Skin of body (tissue), 2 donors: ENCODE results near the gene IL17B. TPM values are rescaled to one million over a fixed set of nuclear protein-coding genes. Genes with fewer than 3 reads are reported as not detected.
A peak's percentile ranks its signal among the peaks of the same experiment; 100 is the strongest.

Source experiments
- DNase-seq: peaks from one replicate; lab custom pipeline; 2025; lab: John Stamatoyannopoulos, UW
- total RNA-seq: library from RNA; depleted of rRNA; stranded (reverse); fragments of >200 nt; gene quantifications from one replicate; pipeline ENCODE4 v1.2.3, GENCODE V29; 2014

The IL17B gene
- total RNA-seq, 1 donor from 2014 or later = 5.6 TPM

GRCh38 chr5:149380466-149381121, 1.5 kb upstream of the IL17B start:
- DNase-seq = no peak

GRCh38 chr5:149379818-149380374, 804 bp upstream of the IL17B start:
- no peak for DNase-seq

- no peak for DNase-seq
Measured at GRCh38 chr5:149378241-149378820, 761 bp downstream of the IL17B start.

- no peak for DNase-seq
Measured at GRCh38 chr5:149376711-149377447, 2.2 kb downstream of the IL17B start.

- DNase-seq = no peak
Measured at GRCh38 chr5:149376104-149376503, 3.0 kb downstream of the IL17B start.

GRCh38 chr5:149375434-149375833, 3.7 kb downstream of the IL17B start:
- DNase-seq = no peak

- no peak for DNase-seq
Measured at GRCh38 chr5:149374801-149375200, 4.3 kb downstream of the IL17B start.

- DNase-seq = no peak
Measured at GRCh38 chr5:149374303-149374702, 4.8 kb downstream of the IL17B start.

GRCh38 chr5:149372932-149373331, 6.2 kb downstream of the IL17B start:
- no peak for DNase-seq

- no peak for DNase-seq
Measured at GRCh38 chr5:149372076-149372795, 6.9 kb downstream of the IL17B start.

- DNase-seq = no peak
Measured at GRCh38 chr5:149371296-149371962, 7.7 kb downstream of the IL17B start.

- no peak for DNase-seq
Measured at GRCh38 chr5:149370878-149371277, 8.2 kb downstream of the IL17B start.

GRCh38 chr5:149367972-149368645, 11.0 kb downstream of the IL17B start:
- DNase-seq = no peak

- peak; percentile 22 for DNase-seq
Measured at GRCh38 chr5:149367249-149367971, 11.7 kb downstream of the IL17B start.

GRCh38 chr5:149366169-149366729, 12.8 kb downstream of the IL17B start:
- no peak for DNase-seq

- no peak for DNase-seq
Measured at GRCh38 chr5:149365418-149365817, 13.7 kb downstream of the IL17B start.

- no peak for DNase-seq
Measured at GRCh38 chr5:149364719-149365118, 14.4 kb downstream of the IL17B start.

GRCh38 chr5:149363936-149364335, 15.2 kb downstream of the IL17B start:
- no peak for DNase-seq

GRCh38 chr5:149363358-149363757, 15.7 kb downstream of the IL17B start:
- no peak for DNase-seq

- no peak for DNase-seq
Measured at GRCh38 chr5:149362541-149362940, 16.6 kb downstream of the IL17B start.
